WTC11 (cell line): ENCODE results near the gene FA2H.

Experiments used
- ESRRA ChIP-seq: sonication (generic); formaldehyde crosslinking; IDR thresholded peaks from 2 replicates; pipeline ENCODE4 v1.8.1; 2022; ENCODE audit warnings: mild to moderate bottlenecking, missing genetic modification reagents, borderline replicate concordance
- ETV6 ChIP-seq: sonication (generic); formaldehyde crosslinking; IDR thresholded peaks from 2 replicates; pipeline ENCODE4 v1.8.1; 2022; ENCODE audit warnings: mild to moderate bottlenecking, missing genetic modification reagents
- IRF2 ChIP-seq: sonication (generic); formaldehyde crosslinking; IDR thresholded peaks from 2 replicates; pipeline ENCODE4 v1.8.0; 2022; ENCODE audit warnings: low read depth, missing genetic modification reagents, borderline replicate concordance
- OVOL2 ChIP-seq: fragments of 250-450 bp; sonication (Bioruptor Pico); IDR thresholded peaks from 2 replicates; pipeline ENCODE4 v1.9.0; 2021; ENCODE audit warnings: mild to moderate bottlenecking, borderline replicate concordance
- TEAD4 ChIP-seq: sonication (generic); formaldehyde crosslinking; IDR thresholded peaks from 2 replicates; pipeline ENCODE4 v1.8.0; 2022; ENCODE audit warnings: mild to moderate bottlenecking, missing genetic modification reagents
- ZNF263 ChIP-seq: sonication (generic); formaldehyde crosslinking; IDR thresholded peaks from 2 replicates; pipeline ENCODE4 v1.8.1; 2022; ENCODE audit warnings: low read depth, mild to moderate bottlenecking, moderate library complexity, missing genetic modification reagents
- ZNF416 ChIP-seq: fragments of 250-450 bp; sonication (Bioruptor Pico); IDR thresholded peaks from 2 replicates; pipeline ENCODE4 v1.9.0; 2021; ENCODE audit warnings: mild to moderate bottlenecking, inconsistent platforms
- TF ChIP-seq, protein P1 (sequence below): sonication (generic); formaldehyde crosslinking; IDR thresholded peaks from 2 replicates; pipeline ENCODE4 v1.8.1; 2023; ENCODE audit warnings: mild to moderate bottlenecking, missing genetic modification reagents, borderline replicate concordance
- TF ChIP-seq, protein P2 (sequence below): sonication (generic); formaldehyde crosslinking; IDR thresholded peaks from 2 replicates; pipeline ENCODE4 v1.8.1; 2022; ENCODE audit warnings: low read depth, missing genetic modification reagents, borderline replicate concordance
- TF ChIP-seq, protein P3 (sequence below): fragments of 200-600 bp; IDR thresholded peaks from 2 replicates; pipeline ENCODE4 v1.8.0; 2022; ENCODE audit warnings: antibody characterized with exemption
- TF ChIP-seq, protein P4 (sequence below): sonication (generic); formaldehyde crosslinking; IDR thresholded peaks from 2 replicates; pipeline ENCODE4 v1.8.0; 2022; ENCODE audit warnings: mild to moderate bottlenecking, missing genetic modification reagents

DNA sequence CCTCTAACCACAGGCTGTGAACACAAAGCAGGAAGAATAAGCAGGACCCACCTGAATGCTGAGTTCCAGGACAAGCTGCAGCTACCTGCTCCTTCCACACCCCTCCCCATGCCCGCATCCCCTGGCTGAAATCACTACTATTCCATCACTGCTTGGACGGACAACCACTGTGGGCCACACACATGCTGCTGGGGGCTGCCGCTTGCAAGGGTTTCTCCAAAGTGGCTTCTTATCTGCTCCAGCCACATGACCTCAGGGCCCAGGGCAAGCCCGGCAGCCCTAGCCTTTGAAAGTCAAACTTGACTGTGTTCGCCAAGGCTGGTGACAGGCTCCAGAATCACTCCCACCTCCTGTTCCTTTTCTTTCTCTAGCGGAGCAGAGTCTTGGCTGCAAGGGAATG, 18.4 kb downstream of the FA2H start:
- TF ChIP-seq ZNF263 (no peak), ESRRA (no peak), OVOL2 (CRISPR knock-in tag) (no peak), ETV6 (no peak), IRF2 (no peak), ZNF416 (CRISPR knock-in tag) (no peak), TEAD4 (CRISPR knock-in tag) (no peak)
- TF ChIP-seq, protein P1, sequence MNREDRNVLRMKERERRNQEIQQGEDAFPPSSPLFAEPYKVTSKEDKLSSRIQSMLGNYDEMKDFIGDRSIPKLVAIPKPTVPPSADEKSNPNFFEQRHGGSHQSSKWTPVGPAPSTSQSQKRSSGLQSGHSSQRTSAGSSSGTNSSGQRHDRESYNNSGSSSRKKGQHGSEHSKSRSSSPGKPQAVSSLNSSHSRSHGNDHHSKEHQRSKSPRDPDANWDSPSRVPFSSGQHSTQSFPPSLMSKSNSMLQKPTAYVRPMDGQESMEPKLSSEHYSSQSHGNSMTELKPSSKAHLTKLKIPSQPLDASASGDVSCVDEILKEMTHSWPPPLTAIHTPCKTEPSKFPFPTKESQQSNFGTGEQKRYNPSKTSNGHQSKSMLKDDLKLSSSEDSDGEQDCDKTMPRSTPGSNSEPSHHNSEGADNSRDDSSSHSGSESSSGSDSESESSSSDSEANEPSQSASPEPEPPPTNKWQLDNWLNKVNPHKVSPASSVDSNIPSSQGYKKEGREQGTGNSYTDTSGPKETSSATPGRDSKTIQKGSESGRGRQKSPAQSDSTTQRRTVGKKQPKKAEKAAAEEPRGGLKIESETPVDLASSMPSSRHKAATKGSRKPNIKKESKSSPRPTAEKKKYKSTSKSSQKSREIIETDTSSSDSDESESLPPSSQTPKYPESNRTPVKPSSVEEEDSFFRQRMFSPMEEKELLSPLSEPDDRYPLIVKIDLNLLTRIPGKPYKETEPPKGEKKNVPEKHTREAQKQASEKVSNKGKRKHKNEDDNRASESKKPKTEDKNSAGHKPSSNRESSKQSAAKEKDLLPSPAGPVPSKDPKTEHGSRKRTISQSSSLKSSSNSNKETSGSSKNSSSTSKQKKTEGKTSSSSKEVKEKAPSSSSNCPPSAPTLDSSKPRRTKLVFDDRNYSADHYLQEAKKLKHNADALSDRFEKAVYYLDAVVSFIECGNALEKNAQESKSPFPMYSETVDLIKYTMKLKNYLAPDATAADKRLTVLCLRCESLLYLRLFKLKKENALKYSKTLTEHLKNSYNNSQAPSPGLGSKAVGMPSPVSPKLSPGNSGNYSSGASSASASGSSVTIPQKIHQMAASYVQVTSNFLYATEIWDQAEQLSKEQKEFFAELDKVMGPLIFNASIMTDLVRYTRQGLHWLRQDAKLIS (CRISPR knock-in tag), result no peak
- TF ChIP-seq, protein P2, sequence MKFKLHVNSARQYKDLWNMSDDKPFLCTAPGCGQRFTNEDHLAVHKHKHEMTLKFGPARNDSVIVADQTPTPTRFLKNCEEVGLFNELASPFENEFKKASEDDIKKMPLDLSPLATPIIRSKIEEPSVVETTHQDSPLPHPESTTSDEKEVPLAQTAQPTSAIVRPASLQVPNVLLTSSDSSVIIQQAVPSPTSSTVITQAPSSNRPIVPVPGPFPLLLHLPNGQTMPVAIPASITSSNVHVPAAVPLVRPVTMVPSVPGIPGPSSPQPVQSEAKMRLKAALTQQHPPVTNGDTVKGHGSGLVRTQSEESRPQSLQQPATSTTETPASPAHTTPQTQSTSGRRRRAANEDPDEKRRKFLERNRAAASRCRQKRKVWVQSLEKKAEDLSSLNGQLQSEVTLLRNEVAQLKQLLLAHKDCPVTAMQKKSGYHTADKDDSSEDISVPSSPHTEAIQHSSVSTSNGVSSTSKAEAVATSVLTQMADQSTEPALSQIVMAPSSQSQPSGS (CRISPR knock-in tag), result no peak
- TF ChIP-seq, protein P3, sequence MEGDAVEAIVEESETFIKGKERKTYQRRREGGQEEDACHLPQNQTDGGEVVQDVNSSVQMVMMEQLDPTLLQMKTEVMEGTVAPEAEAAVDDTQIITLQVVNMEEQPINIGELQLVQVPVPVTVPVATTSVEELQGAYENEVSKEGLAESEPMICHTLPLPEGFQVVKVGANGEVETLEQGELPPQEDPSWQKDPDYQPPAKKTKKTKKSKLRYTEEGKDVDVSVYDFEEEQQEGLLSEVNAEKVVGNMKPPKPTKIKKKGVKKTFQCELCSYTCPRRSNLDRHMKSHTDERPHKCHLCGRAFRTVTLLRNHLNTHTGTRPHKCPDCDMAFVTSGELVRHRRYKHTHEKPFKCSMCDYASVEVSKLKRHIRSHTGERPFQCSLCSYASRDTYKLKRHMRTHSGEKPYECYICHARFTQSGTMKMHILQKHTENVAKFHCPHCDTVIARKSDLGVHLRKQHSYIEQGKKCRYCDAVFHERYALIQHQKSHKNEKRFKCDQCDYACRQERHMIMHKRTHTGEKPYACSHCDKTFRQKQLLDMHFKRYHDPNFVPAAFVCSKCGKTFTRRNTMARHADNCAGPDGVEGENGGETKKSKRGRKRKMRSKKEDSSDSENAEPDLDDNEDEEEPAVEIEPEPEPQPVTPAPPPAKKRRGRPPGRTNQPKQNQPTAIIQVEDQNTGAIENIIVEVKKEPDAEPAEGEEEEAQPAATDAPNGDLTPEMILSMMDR, result no peak
- TF ChIP-seq, protein P4, sequence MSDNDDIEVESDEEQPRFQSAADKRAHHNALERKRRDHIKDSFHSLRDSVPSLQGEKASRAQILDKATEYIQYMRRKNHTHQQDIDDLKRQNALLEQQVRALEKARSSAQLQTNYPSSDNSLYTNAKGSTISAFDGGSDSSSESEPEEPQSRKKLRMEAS (CRISPR knock-in tag), result no peak
